A549 (cell line): ENCODE measurements around the gene MOGAT2.

Source experiments
- CBX2 ChIP-seq: fragments of 200-600 bp; sonication (generic); IDR thresholded peaks from 2 replicates; pipeline ENCODE4 v1.6.1; 2016; ENCODE audit warnings: low read depth, mild to moderate bottlenecking, borderline replicate concordance
- CBX8 ChIP-seq: fragments of 200-600 bp; sonication (generic); IDR thresholded peaks from 2 replicates; pipeline ENCODE4 v1.6.1; 2016
- CEBPB ChIP-seq, 2 experiments: fragments of >200 bp in 1 of 2; sonication (Bioruptor Twin) in 1 of 2; formaldehyde crosslinking in 1 of 2; IDR thresholded peaks; 2 replicates each; pipeline ENCODE4 v1.6.1; 2012 to 2016
- CHD4 ChIP-seq: fragments of 200-600 bp; sonication (generic); IDR thresholded peaks from 2 replicates; pipeline ENCODE4 v1.6.1; 2016; ENCODE audit warnings: antibody characterized with exemption, mild to moderate bottlenecking, borderline replicate concordance
- CTCF ChIP-seq: fragments of >200 bp; sonication (Bioruptor Twin); formaldehyde crosslinking; IDR thresholded peaks from 3 replicates; pipeline ENCODE4 v1.5.1; 2016
- KDM5A ChIP-seq: fragments of 200-600 bp; sonication (generic); IDR thresholded peaks from 2 replicates; pipeline ENCODE4 v1.6.1; 2016; ENCODE audit warnings: antibody characterized with exemption, mild to moderate bottlenecking
- MAZ ChIP-seq: fragments of 150-350 bp; IDR thresholded peaks from 2 replicates; pipeline ENCODE4 v1.6.1; 2014; ENCODE audit warnings: antibody characterized with exemption, low read depth, low read length, borderline replicate concordance
- NPAS2 ChIP-seq: fragments of 250-450 bp; sonication (Bioruptor Pico); IDR thresholded peaks from 2 replicates; pipeline ENCODE4 v1.8.0; 2022; ENCODE audit warnings: mild to moderate bottlenecking, moderate library complexity, borderline replicate concordance
- RAD21 ChIP-seq, 2 experiments: fragments of >200 bp in 1 of 2; sonication (Bioruptor Twin) in 1 of 2; formaldehyde crosslinking in 1 of 2; IDR thresholded peaks in 1 of 2; conservative IDR thresholded peaks in 1 of 2; 2 replicates in 1 of 2; 3 replicates in 1 of 2; pipeline ENCODE4 v1.6.1; 2012 to 2018; ENCODE audit warnings: inconsistent platforms in 1 of 2
- RARB ChIP-seq: fragments of 250-450 bp; sonication (Bioruptor Pico); IDR thresholded peaks from 2 replicates; pipeline ENCODE4 v1.8.0; 2021; ENCODE audit warnings: mild to moderate bottlenecking, moderate library complexity
- RNF2 ChIP-seq: fragments of 200-600 bp; sonication (generic); IDR thresholded peaks from 2 replicates; pipeline ENCODE4 v1.6.1; 2016; ENCODE audit warnings: low read depth, mild to moderate bottlenecking, antibody characterized with exemption, moderate library complexity, borderline replicate concordance
- ZC3H11A ChIP-seq: fragments of 450-650 bp; IDR thresholded peaks from 2 replicates; pipeline ENCODE4 v1.6.1; 2014; ENCODE audit warnings: antibody characterized with exemption, mild to moderate bottlenecking

- TF ChIP-seq CHD4 = no peak
- TF ChIP-seq KDM5A = no peak
- no peak for TF ChIP-seq CBX2
- no peak for TF ChIP-seq RAD21 (conservative IDR thresholded peaks at IDR 0.05 in 1 of 2, IDR thresholded peaks at IDR 0.05 in 1 of 2)
- TF ChIP-seq CTCF = no peak
- TF ChIP-seq RNF2 = no peak
- TF ChIP-seq CEBPB (IDR thresholded peaks at IDR 0.05) = no peak
- TF ChIP-seq MAZ = no peak
- no peak for TF ChIP-seq NPAS2 (CRISPR knock-in tag)
- no peak for TF ChIP-seq RARB (CRISPR knock-in tag)
- TF ChIP-seq CBX8 = no peak
- TF ChIP-seq ZC3H11A = no peak
Measured at GRCh38 chr11:75673977-75674582, 43.6 kb upstream of the MOGAT2 start.
